ENCODE results near the gene BPIFA2.
"Not testable (repeated sequence)": the region's sequence is repeated elsewhere in the genome, so short reads cannot be mapped to it uniquely, and the experiment has no call there.

BPIFA2 gene, protein sequence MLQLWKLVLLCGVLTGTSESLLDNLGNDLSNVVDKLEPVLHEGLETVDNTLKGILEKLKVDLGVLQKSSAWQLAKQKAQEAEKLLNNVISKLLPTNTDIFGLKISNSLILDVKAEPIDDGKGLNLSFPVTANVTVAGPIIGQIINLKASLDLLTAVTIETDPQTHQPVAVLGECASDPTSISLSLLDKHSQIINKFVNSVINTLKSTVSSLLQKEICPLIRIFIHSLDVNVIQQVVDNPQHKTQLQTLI

DNA sequence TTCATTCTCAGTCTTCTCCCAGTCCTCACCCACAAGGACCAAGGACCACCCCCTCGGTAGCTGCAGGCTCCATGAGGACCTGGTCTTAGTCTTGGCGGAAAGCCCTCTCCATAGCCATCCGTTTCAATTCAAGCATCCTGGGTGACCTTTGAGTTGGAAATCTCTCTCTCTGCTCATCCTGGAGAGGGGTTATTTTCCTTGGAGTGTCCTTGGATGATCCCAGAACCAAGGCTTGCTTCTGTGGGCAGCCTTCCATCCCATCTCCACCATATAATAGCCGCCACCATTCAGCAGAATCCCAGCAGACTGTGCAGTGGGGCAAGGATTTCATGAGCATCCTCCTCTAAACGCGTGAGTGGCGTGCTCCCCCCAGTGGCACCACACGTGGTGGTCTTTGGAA lies at the start of gene BPIFA2:
Gene BPIFA2 (plus strand): TSS at position 301 of the 400 bp plus-strand sequence. CDS start 987 bp downstream, outside the sequence.
- DNase-seq (ENCODE audit: low read depth in 1 of 2, low spot score in 1 of 2) = no peak

DNA sequence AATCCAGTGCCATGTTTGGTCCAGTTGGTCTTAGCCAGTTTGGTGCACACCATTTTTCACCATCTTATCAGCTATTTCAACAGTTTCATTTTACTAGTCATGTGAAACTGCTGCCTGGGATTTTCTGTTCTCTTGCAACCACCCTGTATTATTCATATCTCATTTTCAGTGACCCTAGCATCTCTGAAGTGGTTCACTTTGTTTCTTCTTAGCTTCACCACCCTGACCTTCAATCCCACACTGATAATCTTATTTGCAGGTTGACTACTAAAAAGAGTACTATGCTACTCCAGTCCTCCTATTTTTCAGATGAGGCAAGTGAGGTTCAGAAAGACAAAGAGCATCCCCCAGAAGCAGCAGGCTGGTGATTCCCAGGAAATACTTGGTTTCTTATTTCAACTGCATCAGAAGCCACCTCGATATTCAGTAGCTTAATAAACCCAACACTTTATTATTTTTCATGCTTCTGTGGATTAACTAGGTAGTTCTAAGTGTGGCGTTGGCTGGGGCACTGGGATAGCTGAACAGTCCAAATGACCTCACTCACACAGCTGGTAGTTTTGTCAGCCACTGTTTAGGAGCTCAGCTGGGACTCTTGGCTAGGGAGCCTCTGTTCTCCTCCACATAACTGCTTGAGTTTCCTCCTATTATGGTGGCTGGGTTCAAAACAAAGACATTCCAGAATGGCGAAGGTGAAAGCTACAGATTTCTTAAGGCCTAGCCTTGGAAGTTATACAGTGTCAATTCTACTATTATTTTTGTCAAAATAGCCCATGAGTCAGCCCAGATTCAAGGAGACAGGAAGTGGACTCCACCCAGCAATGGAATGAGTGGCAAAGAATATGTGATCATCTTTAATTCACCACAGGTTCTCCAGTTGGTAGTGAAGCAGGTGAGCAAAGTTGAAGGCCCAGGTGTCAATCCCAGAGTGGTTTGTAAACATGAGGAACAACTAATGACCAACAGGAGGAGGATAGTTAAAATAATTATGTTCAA lies 47.9 kb upstream of the BPIFA2 start:
- DNase-seq (ENCODE audit: low read depth in 1 of 2, low spot score in 1 of 2) = no peak

DNA sequence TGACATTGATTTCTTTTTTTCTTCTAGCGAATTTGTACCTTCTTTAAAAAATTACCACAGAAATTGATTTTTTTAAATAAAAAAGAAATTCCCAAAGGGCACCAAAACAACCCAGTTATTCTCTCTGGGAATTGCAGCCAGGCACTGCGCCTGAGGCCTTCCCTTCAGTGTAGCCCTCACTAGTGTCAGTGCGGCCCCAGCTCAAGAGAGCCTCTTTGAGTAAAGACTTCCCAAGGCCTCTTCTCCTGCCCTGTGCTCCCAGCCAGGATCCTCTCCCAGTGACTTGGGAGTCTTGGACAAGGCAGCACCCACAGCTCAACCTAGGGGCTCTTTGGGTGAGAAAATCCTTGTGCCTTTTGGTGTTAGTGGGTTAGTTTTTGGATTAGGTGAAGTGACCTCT lies 47.0 kb upstream of the BPIFA2 start:
- no peak for DNase-seq (ENCODE audit: low read depth in 1 of 2, low spot score in 1 of 2)

DNA sequence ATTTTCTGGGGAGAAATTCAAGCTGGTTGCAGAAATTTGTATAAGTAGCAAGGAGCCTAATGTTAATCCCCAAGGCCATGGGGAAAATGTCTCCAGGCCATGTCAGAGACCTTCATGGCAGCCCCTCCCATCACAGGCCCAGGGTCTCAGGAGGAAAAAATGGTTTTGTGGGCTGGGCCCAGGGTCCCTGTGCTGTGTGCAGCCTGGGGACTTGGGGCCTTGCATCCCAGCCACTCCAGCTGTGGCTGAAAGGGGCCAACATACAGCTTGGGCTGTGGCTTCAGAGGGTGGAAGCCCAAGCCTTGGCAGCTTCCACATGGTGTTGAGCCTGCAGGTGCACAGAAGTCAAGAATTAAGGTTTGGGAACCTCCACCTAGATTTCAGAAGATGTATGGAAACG lies 45.7 kb upstream of the BPIFA2 start:
- not testable (repeated sequence) for DNase-seq (ENCODE audit: low read depth in 1 of 2, low spot score in 1 of 2)

DNA sequence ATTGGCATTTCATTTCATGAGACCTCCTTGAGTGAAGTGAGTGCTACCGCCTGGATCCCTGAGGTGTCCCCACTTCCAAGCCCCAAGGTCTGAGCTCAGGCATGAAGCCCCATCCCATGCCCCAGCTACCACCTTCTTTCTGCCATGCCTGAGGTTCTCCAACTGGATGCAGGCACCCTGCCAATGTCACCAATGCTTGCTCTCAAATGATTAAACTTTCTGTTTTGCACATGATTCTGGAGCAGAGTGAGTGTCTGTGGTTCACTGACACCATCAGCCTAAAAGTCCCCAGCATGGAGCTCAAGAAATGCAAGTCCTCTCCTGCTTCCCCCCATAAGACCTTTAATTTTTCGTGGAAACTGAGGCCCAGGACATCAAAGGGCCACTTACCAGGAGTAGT lies 43.7 kb upstream of the BPIFA2 start:
- no peak for DNase-seq (ENCODE audit: low read depth in 1 of 2, low spot score in 1 of 2)

DNA sequence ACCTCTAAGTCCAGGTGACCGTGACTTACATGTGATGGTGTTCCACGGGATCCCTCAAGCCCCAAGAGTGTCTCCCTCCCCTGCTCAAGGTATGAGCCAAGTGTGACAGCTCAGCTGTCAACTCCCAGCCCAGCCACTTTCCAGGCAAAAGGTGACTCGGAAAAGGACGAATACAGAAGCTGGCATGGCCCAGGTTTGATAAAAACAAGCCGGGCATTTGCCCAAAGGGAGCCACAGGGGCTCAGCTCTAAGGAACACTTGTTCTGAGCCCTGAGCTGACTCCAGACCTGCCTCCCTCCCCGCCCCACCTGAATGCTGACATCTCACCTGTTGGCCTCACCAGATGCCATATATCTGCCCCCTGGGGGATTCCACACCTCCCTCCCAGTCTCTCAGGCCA lies 43.0 kb upstream of the BPIFA2 start:
- no peak for DNase-seq (ENCODE audit: low read depth in 1 of 2, low spot score in 1 of 2)

DNA sequence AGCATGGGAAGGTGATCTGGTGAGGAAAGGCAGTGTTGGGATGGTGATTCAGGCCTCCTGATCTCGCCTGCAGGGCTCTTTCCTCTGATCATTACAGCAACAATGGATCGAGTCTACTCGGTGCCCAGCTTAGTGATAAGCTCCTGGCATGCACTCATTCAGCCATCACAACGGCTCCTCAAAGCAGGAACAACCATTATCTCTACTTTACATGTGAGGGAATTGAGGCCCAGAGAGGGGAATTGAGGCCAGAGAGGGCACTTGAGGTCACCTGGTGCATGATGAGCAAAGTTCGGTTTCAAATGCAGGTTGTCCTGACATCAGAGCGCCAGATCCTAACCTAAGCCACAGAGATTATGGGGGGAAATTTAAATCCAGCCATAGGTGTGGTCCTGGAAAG lies 42.0 kb upstream of the BPIFA2 start:
- no peak for DNase-seq (ENCODE audit: low read depth in 1 of 2, low spot score in 1 of 2)

DNA sequence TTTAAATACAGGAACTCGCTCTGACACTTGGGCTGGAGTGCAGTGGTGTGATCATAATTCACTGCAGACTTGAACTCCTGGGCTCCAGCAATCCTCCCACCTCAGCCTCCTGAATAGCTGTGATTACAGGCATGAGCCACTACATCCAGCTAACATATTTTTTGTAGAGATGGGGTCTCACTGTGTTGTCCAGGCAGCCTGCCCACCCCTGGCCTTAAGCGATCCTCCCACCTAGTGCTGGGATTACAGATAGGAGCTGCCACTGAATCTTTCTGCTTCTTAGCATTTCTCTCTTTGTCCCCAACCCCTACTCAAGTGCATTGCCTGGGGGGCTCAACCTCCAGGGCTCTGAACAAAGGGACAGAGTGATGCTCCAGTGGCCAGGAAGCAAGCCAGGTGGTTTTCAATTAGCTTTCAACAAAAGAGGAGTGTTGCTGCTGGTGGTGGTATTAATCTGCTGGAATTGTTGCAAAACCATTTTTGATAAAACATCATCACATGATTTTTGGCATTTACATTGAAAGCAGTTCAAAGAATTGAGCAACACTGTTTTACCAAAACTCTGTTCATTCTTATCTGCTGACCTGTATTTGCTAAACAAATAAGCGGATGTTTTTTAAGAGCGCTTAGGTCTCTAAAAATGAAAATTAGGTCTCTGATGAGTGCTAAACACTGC lies 40.4 kb upstream of the BPIFA2 start:
- DNase-seq (ENCODE audit: low read depth in 1 of 2, low spot score in 1 of 2) = no peak

DNA sequence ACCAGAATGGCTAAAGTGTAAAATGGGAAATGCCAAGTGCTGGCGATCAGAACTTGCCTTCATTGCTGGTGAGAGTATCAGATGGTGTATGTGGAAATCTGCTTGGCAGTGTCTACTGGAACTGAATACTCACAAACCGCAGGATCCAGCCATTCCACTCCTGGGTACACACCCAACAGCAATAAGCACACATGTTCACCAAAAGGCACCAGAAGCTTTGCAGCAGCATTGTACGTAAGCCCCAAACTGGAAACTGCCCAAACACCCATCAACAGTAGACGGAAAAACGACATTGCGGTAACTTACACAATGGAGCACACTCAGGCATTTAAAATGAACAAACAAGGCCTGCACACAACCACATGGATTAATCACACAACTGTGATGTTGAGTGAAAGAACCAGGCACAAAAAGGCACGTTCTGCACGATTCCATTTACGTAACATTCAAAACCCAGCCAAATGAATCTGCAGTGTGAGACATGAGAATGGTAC lies 37.3 kb upstream of the BPIFA2 start:
- no peak for DNase-seq (ENCODE audit: low read depth in 1 of 2, low spot score in 1 of 2)

DNA sequence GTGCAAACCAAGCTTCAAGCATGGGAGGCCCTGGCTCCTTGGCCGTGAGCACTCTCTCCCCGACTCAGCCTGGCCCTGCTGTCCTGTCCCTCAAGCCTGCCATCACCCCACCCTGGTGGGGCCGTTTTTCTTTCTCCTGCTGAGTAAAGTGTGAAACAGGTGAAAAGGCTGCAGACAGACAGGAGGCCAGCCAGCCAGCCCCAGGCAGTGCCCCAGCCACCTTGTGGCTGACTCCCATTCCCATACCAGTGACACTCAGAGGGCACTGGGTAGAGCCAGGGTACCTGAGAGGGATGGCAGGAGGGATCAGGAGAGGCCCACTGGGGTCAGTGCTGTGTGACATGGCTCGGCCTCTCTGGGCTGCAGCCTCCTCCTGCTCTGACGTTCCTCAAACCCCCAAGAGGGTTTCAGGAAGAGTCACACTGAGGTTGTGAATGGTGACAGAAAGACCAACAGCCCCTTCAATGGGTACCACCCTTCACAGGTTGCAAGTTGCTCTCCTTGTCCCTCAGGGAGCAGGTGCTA lies 35.9 kb upstream of the BPIFA2 start:
- DNase-seq (ENCODE audit: low read depth in 1 of 2, low spot score in 1 of 2) = no peak

DNA sequence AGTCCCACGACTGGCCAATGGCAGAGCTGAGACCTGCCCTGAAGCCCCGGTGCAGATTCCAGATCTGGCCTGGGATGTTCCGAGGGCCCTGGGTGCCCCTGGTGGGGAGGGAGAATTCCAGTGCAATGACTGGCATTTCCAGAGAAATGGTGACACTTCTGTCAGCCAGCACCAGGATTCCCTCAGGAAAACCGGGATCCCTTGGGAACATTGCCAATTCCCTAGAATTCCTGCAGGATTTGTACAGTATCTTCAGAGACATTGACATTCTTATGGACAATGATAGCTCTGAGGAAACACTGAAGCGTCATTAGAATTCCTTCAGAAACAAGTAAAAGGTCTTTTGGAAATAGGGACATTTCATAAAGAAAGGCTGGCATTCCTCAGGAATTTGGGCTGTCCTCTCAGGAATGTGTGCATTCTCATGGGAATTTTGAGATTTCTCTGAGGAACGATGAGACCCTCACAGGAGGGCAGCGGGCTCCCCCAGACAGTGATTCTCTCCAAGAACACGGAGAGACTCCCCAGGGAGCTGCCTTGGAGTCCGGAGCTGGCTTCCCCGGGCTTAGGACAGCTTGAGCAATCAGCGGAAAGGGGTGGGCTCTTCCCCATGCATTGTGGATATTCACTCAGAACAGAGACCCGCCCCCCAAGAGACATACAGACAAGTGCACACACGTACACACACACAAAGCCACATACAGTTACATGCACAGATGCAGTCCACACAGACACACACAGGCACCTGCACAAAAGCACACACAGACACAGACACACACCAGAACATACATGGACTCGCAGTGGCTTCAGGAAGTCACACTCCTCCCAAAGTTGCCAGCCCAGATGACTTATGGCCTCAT lies 35.2 kb upstream of the BPIFA2 start:
- no peak for DNase-seq (ENCODE audit: low read depth in 1 of 2, low spot score in 1 of 2)

DNA sequence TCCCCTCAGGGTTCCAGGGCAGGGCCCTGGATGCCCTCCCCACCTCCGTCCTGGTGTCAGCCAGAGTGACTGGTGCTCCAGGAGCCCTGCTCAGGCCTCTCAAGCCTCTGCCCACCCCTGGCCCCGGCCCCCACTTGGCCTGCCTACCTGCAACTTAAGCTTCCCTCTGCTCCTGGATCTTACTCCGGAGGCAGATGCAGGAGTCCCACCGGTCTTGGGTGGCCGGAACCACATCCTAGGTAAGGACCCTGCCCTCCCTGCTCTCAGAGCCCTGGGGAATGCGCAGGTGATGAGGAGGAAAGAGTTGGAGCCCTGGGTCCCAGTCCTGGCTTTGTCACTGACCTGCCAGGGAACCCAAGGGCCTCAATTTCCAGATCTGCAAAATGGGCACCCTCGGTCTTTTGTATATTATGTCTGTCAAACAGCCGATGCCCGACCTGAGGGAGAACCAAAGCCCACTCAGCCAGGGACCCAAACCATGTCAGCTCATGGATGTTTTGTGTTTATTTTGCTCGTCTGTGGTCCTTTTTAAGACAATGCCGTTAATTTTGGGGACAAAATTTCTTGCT lies 34.5 kb upstream of the BPIFA2 start:
- DNase-seq (ENCODE audit: low read depth in 1 of 2, low spot score in 1 of 2) = no peak

DNA sequence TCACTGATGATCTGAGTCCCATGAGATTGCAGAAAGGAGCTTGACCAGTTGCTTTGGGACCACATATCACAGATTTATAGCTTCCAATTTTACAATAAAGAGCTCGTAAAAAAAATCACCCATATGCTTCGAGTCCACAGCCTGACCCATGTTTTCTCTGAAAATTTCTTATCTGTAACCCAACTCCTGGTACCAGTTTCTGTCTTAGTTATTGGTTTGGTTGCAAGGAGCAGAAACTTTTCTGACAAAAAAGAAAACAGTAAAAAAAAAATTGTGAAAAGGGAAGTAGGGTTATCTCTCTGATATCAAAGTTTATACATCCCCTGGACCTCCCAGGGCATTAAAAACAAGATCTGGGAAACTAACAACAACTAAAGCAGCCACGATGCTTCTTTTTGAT lies 30.8 kb upstream of the BPIFA2 start:
- no peak for DNase-seq (ENCODE audit: low read depth in 1 of 2, low spot score in 1 of 2)

DNA sequence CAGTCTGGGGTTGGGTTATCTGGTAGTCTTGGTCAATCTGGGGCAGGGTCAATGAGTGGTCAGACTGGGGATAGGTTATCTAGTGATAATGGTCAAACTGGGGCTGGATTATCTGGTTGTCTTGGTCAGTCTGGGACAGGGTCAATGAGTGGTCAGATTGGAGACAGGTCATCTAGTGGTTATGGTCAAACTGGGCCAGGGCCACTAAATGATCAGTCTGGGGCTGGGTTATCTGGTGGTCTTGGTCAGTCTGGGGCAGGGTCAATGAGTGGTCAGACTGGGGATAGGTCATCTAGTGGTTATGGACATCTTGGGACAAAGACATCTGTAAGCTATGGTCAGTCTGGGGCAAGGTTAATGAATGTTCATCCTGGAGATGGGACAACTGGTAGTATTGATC lies 28.5 kb upstream of the BPIFA2 start:
- DNase-seq (ENCODE audit: low read depth in 1 of 2, low spot score in 1 of 2) = no peak

DNA sequence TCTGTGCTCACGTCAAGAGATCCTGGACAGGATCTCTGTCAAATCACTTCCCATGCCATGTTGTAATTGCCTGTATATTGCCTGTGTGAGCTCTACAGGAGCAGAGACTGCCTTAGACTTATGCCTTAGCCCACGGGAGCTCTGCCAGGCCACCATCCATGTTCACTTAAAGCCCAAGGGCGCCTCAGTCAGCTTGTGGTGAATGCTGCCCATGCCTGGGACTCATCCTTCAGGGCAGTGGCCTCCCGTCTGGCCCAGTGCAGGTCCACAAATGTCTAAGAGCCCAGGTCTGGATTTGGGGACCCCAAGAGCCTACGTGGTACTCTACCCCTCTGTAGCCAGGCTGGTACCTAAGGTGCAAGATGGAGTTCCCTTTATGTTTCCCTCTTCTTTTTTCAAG lies 22.4 kb upstream of the BPIFA2 start:
- no peak for DNase-seq (ENCODE audit: low read depth in 1 of 2, low spot score in 1 of 2)

DNA sequence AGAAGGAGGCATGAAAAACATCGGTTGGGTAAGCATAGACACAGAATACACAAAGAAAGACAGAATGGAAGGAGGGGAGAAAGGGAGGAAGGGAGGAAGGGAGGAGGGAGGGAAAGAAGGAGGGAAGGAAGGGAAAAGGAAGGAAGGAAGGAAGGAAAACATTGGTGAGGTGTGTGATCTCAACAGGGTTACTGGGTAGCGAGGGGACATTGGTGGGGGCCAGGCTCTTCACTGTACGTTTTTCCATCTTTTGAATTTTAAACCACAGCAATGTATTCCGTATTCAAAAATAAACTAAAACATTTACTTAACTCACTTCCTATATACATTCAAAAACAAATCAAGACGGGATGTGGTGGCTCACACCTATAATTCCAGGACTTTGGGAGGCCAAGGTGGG lies 20.7 kb upstream of the BPIFA2 start:
- no peak for DNase-seq (ENCODE audit: low read depth in 1 of 2, low spot score in 1 of 2)

DNA sequence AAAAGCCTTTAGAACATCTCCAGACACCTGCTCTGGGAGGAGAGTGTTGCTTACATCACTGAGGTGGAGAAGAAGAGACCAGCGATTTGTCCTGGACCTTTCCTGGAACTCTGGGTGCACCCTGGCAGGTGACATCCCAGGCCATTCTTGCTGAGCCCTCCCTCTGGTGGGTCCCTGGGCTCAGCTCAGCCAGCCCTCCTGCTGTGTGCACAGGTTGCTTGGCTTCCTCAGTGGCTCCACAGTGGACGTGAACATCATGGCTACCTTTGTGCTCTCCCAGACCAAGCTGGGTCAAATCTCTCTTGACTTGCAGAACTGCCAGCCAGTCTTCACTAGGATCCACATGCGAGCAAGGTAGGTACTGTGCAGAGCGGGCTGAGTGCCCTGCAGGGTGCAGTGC lies 19.9 kb upstream of the BPIFA2 start:
- no peak for DNase-seq (ENCODE audit: low read depth in 1 of 2, low spot score in 1 of 2)

DNA sequence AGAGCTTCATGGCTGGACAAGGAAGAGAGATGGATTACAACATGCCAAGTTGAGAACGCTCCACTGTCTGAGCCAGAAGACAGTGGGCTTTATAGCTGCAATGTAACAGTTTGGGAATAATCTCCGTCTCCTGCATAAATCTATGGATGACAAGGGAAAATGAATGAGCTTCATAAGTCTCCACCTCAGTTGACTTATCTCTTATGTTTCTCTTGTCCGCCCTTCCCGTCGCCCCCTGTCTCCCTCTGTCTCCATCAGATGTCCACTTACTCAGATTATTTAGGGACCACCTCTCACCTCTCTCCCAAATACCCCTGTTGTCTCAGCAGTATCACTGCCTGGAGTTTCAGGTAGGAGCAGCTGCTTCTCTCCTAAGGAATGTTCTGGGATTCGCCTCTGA lies 13.7 kb upstream of the BPIFA2 start:
- DNase-seq (ENCODE audit: low read depth in 1 of 2, low spot score in 1 of 2) = no peak

DNA sequence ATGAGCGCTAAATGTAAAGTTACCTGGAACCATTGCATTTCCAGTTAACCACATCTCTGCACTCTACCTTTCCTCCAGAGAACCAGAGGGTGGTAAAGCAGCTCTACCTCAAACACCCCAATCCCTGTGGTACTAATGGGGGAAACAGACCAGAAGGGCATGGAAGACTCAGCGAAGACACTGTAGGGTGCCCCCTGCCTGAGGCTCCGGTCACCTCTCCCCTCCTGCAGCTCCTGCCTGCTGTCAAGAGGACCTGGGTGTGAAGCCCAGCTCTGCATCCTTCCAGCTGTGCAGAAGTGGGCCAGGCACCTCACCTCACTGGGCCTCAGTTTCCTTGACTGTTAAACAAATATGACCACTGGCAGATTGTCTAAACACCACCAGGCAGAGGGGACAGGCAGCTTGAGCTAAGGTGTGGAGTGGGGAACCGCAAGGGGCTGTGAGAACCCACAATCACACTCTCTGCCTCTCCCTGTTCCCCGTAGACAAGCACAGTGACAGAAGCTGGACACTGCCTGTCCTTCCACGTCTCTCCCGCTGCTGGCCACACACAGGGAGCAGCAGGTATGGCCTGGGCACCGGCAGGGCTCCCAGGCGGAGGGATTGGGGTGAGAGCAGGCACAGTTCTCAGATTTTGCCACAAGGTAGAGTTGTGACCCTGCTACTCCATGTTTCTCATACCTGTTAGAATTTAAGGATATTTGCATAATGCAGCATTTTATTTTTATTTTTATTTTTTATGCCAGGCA lies 9.1 kb upstream of the BPIFA2 start:
- DNase-seq (ENCODE audit: low read depth in 1 of 2, low spot score in 1 of 2) = no peak
